Stimulated activated CD4-positive, alpha-beta T cell treated with anti-CD3 and anti-CD28 coated beads, Interleukin-2, amount 100 ng/mL, for 4 hours (primary cell): ENCODE results near the gene PYROXD2.
A peak's percentile ranks its signal among the peaks of the same experiment; 100 is the strongest.

ENCODE experiments used
- DNase-seq: peaks from one replicate; pipeline ENCODE4 v3.0.0-alpha.2; 2020; ENCODE audit warnings: low read depth

PYROXD2 gene

DNA sequence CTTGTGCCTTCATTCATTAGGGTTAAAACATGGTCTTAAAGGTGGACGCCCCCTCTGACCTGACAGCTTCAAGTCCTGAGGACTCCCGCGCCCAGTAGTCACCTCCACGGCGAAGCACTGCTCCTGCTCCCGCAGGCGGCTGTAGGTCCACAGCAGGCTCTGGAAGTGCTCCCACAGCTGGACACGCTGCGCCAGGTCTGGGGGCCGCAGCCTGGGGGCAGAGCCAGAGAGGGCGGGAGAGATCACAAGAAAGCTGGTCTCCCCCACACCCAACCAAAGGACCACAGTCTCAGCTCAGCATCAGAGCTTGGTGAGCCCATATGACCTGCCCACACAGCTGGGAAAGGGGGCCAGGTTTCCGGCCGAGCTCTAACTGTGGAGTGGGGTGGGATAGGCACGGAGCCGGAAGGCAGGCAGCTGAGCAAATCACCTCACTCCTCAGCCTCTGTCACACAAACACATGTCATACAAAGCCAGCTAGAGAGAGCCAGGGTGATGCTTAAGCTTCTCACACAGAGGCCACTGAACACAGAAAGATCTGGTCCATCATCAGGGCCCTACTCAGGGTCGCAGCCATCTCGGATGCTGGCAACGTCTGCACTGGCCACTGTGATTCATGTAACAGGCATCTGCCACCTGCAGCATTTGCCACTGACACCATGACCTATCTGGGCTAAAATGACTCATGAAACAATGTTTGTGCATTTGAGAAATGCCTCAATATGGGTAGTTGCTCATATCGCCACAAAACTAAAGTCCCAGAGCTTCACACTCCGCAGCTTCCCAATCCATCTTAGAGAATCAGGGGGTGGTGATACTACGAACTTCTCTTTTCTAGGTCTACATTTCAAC is 19.1 kb upstream of the PYROXD2 start:
- no peak for DNase-seq

DNA sequence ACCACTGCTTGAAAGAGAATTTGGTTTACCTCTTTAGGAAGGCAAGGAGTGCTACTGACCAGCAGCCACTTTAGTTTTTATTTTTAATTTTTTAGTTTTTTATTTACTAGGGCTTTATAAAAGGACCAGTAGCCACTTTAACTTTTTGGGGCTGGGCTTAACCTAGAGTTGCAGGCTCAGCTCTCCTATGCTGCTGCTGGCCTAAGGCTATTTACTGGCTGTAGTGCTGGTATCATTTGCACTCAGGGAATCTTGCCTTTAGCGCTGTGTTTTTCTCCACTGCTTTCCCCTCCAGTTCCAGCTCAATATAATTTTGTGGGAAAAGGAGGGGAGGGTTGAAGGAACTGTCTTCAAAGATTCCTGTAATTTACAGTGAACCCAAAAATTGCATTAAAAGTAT is 18.4 kb upstream of the PYROXD2 start:
- DNase-seq = no peak

DNA sequence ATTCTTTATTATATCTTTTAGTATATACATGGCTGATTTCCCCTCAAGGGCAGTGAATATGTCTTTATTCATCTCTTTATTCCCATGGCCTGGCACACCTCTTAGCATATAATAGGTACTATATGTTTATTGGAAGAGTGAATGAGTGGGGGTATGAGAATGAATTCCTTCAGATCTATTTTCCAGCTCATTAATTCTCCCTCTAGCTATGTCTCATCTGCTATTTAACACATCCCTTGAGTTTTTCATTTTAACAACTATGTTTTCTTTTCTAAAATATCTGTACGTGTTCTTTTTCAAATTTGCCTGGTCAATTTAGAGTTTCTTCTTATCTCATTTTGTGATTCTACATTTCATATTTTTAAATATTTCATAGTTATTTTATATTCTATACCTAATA is 17.3 kb upstream of the PYROXD2 start:
- DNase-seq = no peak

DNA sequence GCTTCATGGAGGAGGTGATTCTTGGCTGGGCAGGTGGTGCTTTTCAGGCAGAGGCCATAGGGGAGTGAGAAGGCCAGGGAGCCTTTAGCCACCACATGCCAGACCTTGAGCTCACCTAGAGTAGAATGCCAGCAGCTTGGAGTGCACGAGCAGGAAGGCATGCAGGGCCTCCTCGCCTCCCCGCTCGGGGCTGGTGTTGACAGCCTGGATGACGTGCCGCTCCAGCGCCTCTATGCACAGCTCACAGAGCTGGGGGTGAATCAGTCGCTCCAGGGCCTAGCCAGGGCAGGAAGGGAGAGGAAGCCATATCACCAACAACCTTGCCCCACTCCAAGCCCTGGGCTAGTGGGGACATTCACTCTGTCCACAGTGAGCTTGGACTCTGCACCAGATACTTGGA is 16.0 kb upstream of the PYROXD2 start:
- DNase-seq = no peak

DNA sequence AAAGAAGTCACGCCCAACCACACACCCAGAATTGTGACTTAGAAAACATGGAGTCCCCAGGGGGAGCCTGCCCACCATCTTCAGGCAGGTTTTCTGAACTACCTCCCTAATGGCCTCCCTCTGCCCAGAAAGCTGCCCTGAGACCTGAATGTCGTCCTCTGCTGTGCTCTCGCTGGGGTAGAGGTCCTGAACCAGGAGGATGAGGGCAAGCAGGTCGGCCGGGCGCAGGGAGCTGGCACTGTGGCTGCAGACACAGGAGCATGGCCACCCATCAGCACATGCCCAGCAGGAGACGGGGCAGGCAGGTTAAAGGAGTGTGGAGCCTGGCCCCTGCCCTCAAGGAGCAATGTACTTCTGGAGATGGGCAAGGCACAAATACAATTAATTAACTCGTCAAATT is 15.4 kb upstream of the PYROXD2 start:
- no peak for DNase-seq

DNA sequence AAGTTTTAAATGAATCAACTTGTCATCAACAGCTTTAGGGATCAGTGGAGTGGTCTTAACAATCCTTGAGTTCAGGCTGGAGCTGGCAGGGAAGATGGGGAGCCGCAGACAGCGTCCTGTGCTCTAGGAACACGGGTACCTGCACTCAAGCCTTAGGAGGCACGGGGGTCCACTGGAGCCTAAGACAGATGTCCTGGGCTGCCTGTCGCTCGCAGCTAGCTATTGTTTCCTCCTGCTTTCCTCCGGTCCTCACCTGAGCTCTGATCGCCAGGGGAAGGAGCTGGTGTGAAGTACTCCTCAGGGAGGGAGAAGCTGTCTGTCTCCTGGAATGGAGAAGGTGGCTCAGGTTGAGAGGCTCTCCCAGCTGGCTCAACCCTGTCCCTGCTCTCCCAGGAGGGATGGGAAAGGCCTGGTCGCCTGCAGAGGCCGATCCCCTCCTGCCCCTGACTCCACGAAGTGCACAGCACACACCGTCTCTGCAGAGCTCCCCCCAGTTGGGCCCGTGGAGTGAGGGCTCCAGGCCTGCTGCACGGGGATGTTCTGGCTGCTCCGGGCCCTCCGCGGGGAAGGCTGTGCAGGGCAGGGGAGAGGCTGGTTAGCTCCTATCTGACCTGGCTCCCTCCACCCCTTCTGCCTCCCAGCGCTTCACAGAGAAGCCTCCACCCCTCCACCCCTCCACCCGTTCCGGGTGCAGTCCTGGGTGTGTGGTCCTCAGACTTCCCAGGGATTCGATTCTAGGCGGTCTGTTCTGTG is 14.5 kb upstream of the PYROXD2 start:
- no peak for DNase-seq

DNA sequence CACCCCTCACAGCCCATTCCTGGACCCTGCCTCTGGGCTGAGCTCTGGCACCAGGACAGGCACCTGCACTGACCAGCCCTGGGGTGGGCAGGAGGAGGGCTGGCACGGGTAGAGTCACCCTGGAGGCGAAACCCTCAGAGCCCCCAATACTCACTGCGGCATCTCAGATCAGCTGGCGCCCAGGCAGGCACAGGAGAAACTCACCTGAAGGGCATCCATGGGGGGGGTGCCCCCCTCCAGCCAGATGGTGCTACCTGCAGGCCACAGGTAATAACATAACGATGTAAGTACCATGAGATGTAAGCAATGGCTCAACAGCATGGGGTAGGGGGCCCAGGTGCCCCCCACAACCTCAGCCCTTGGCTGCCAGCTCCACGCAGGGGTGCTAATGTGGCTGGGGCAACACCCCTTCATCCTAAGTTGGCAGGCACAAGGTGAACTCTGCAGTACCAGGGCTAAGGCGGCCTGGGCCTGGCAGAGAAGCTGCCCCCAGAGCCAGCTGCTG is 12.1 kb upstream of the PYROXD2 start:
- DNase-seq = no peak

DNA sequence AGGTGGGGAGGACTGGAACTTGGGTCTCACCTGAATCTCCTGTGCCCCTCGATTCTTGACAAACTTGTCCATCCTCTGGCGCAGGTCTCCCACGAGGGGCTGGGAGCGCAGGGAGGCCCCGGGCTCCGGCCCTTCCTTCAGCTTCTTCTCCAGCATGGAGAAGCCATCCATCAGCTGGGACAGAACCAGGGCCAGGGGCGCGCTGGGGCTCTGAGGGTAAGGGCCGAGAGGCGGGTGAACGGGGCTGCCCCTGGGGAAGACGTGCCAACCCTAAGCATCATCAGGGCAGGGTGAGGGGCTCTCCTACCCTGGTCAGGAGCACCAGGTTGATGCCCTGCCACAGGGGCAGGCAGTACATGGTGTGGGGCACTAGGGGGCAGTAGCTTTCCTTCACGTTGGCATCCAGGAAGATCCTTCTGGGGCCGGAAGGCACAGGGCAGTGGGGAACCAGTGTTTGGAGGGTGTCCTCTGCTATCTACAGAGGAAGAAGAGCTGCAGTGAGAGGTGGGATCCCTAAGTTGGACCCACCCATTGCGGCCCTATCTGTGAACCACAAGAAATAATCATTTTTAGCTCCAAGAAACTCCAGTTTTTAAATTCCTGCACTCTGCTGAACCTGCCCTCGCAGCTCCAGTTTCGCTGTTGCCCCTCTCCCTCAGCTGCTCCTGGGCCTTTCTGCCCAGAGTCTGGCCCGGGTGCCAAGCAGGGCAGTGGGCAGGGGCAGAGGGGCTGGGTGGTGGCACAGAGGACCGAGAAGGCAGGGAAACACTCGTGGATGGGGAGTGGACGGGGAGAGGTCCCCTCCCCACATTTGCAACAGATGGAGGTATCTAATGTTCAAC is 10.8 kb upstream of the PYROXD2 start:
- DNase-seq = peak; percentile 9

DNA sequence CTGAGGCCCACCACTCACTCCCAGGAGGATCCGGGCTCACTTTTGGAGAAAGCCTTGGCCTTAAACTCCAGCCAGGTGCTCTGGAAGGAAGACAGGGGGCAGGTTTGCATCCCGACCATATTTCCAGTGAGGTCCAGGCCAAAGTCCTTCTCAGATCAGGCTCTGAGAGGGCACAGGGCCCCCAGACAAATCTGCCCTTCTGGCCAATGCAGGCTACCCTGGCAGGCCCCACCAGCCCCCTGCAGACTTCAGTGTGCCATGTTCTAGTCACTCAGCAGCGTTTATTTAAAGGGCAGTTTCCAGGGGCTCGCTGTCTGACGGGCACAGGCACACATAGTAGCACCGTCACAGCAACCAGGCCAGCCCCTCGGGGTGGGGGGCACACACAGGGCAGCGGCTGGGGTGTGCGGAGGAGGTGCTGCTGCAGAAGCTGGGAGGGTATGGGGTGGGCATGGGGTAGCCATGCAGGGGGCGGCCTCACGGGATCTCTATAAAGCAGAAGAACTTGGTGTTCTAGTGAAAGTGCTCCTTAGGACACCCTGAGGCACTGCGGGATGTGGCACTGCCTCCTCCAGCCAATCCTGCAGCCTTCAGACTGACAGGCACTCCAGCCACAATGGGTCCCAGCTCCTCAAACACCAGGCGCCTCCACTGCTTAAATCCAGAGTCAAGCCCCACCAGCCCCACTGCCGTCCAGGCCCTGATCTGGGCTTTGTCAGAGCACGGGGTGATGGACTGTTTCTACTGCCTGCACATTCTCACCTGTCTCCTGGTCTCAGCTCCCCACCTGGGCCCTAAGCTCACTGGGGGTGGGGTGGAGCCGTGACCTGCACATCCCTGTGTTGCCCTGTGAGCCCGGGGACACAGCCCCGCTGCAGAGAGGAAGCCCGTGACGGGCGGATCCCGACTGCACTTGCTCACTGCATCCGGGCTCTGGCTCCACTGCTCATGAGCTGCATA is 9.6 kb upstream of the PYROXD2 start:
- DNase-seq = no peak

DNA sequence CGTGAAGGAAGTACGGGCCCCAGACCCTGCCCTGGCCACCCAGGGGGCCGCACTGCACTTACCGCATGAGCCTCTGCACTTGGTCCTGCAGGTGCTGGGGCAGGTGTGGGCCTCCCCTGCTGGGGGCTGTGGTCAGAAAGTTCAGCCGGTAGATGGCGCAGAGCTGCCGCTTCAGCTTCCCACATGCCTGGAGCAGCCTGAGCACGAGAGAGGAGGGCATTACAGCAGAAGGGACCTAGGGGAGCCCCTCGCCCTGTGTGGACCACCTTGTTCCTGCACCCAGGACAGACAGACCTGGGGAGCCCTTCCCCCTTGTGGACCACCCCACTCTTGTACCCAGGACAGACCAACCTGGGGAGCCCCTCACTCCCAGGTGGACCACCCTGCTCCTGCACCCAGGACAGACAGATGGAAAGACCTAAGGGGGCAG is 8.7 kb upstream of the PYROXD2 start:
- no peak for DNase-seq

DNA sequence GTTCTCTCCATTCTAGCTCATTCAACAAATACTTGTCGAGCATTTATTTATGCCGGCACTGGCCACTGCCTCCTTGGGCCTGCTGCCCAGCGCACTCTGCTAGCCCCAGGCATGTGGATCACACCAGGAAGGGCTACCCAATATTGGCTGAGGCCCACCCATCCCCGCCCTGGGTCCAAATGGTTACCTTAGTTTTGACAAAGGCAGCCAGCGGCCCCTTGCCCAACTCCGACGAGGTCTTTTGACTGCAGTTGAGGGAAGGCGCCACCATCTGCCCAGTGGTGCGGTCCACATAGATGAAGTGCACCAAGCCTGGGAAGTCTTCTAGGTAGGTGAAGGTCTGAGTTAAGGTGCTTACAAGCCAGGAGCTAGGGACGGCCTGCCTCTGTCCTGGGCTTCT is 7.2 kb upstream of the PYROXD2 start:
- no peak for DNase-seq

DNA sequence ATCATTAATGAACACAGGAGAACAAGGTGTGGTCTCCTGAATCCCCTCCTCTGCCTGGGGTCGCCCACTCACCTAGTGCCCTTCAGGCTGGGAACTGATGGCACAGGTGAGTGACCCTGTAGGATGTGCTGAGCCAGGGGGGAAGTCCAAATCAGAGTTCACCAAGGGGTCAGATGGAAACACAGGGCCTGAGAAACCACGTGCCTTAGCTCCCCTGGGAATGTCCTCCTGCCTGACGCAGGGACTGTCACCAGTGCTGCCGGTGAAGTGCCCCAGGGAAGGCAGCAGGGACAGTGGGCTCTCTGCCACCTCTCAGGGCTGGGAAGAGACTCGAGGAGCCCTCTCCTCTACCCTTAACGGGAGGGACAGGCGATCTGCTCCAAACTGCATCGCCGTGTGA is 5.8 kb upstream of the PYROXD2 start:
- no peak for DNase-seq

DNA sequence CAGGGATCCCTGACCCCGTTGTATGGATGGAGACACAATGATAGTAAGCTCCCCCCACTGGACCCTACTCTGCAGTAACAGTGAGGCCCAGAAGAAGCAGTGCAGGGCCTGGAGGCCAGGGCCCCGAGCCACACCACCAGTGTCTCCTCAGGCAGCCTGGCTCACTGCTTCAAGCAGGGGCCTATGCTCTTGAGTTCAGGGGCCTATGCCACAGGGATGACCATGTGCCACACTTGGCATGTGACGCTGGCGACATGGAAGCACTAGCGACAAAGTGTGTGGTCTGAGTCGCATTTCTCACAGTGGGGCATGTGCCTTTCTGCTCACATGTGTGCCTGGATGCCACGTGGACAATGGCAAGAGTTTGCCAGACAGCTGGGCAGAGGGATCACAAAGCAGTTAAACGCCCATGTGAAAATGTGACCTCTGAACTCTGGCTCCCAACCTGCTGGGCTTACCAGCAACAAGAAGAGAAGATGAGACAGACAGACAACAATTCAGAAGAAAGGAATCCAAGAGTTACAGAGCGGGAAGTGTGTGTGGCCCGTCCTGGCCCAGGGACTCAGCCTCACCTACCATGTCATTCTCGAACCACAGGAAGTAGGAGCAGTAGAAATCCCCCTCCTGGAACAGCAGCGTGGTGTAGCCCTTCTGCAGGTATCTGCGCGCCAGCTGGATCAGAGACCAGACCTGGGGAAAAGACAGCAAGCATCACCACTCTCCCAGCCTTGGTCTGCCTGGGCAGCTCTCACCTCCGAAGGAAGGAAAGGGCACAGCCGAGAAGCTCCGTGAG is 4.7 kb upstream of the PYROXD2 start:
- DNase-seq = no peak

DNA sequence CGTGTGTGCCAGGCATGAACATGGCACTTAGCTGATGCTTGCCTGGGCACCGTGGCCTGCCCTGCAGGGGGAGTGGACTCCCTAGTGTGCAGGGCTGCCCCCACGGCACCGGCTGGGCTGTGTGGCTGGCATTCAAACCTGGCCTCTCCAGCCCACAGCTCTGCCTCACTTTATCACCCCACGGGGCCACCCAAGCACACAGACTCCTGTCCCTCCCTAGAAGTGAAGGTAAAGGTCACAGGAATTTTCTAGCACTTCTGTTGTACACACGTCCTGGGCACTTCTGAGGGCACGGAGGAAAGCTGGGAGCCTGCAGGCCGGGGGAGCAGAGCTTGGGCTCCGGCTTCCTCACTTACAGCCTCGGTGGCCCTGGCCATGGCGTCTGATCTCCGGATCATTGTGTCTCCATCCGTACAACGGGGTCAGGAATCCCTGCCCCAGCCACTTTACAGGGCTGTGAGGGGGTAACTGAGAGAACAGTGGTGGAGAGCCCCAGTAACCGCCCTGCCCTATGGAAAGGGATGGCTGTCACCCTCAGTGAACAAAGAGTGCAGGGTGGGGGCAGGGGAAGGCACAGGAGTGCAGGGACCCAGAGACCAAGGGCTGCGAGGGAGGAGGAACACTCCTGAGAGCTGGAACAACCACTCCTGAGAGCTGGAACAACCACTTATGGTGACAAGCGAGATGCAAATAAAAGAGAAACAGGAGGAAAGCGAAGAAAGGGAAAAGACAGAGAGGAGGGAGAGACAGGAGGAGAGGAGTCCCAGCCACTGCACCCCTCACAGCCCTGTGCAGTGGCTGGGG is 3.9 kb upstream of the PYROXD2 start:
- DNase-seq = no peak

DNA sequence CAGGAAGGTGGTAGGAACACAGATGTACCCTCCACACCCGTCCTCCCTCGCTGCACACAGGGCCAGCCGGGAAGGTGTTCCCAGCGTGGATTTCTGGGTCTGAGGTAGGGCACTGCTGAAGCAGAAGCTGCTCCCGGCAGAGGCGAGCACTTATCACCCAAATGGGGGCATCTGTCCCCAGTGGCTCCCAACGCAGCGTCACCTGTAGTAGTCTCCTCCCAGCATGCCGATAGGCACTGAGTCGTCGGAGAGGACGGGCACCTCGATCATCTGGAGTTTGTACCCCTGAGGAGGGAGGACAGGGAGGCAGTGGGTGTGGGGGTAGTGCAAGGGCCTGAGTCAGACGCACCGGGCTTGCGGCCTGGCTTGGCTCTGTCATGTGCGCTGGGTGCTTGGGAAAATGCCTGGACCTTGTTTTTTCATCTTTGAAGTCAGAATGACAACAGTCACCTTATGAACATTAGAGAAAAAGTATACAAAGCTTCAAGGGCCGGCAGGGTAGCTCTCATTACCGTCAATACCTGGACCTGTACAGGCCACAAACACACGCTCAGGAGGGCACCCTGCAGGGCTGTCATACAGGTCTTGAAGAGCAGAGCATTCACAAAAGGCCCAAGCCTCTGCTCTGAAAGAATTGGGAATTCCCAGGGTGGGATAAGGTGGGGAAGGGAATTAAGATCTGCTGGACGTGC is 3.1 kb upstream of the PYROXD2 start:
- DNase-seq = no peak

DNA sequence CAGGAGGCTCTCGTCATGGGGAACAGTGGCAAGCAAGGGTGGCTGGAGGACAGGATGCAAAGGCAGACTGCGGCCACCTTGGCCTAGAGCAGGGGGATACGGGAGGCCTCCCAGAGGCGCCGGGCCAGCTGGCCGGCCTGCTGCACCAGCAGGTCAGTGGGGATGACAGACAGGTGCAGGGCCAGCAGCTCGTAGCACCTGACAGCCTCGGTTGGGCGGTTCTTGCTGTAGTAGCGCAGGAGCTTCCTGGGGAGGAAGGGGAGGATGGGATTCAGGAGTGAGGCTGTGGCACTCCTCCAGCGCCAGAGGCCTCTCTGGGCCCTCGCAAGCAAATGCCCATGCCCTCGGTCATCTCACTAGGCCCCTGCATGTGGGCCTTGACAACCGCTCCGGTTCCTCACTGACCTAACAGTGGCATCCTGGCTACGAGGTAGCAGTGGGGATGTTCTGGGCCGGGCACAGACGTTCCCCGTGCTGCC is 2.5 kb upstream of the PYROXD2 start:
- DNase-seq = no peak

DNA sequence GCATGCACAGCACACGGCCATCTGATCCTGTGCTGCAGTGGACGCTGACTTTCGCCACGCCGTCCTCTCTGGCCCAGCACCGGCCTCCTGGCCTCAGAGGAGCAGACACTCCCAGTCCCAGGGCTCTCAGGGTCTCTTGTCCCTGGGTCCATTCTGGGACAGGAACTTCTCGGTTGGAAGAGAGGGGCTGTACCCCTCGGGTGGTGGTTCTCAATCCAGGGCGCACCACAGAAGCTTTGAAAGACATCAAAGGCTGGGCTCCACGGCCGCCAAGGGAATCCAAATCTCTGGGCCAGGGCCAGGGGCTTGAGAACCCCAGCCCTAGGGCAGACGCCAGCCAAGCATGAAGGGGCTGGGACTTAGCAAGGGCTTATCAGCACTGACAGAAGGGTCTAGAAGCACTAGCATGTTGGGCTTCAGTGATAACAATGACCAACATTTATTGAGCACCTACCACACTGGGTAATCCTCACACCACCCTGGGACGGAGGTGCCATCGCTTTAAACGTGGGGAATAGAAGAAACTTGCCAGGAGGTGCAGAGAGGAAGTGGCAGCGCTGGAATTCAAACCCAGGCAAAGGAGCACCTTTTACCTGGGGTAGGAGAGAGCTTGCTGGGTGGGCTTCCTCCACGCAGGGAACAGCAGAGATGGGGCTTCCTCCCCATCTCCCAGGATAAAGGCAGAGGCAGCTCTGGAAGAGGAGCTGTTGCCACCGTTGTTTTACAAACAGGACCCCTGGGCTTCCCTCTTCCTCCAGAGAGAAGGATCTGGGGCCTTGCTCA is 1.8 kb upstream of the PYROXD2 start:
- DNase-seq = no peak

DNA sequence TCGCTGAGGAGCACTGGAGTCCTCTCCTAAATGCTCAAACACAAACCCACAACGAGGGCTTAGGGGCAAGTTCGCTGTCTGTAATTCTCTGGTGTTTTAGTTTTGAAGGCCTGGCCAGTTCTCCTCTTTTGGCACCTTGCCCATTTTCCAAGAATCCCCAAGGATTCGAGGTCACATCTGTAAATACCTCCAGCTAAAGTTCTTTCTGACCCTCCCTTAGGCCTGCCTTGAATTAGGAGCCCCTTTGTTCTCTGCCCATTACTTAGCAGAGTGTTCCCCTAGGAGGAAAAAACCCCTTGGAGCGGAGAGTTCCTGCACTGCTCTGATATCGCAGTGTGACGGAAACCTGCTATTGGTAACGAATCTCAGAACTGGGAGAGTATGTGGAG is 743 bp upstream of the PYROXD2 start:
- no peak for DNase-seq
